ENCODE data around the gene ACTR6. TPM values are rescaled to one million over a fixed set of nuclear protein-coding genes. Genes with fewer than 3 reads are reported as not detected.

Gene ACTR6
- total and polyA plus RNA-seq, 9 of the 15 experiments (the other 6 are each of a cell fraction or from before 2014, with no cell fraction given) = 26.1 to 109 (median 70.9) TPM

- TF ChIP-seq CHD4 (IDR thresholded peaks at IDR 0.05; ENCODE audit: insufficient read depth, insufficient replicate concordance, low read depth, low read length, poor library complexity, severe bottlenecking) (no peak), VEZF1 (CRISPR knock-in tag; IDR thresholded peaks at IDR 0.05) (peak; percentile 99), E2F6 (IDR thresholded peaks at IDR 0.05; ENCODE audit: borderline replicate concordance in 1 of 2, extremely low read depth in 1 of 2, insufficient read depth in 1 of 2, insufficient read length in 1 of 2, low read depth in 1 of 2, low read length in 1 of 2, poor library complexity in 1 of 2, severe bottlenecking in 1 of 2) (peak in 1 of 2 experiments; percentile 6), RAD21 (CRISPR knock-in tag; conservative IDR thresholded peaks at IDR 0.05 in 1 of 2, IDR thresholded peaks at IDR 0.05 in 1 of 2) (no peak), CAMTA2 (CRISPR knock-in tag; conservative IDR thresholded peaks at IDR 0.05) (no peak), SMC3 (conservative IDR thresholded peaks at IDR 0.05; ENCODE audit: insufficient read depth, low read depth, low read length) (no peak), PATZ1 (CRISPR knock-in tag; IDR thresholded peaks at IDR 0.05; ENCODE audit: borderline replicate concordance) (no peak), ZNF655 (CRISPR knock-in tag; IDR thresholded peaks at IDR 0.05) (no peak), PCBP2 (IDR thresholded peaks at IDR 0.05; ENCODE audit: low read depth, low read length, poor library complexity, severe bottlenecking) (no peak), ZSCAN32 (CRISPR knock-in tag; IDR thresholded peaks at IDR 0.05) (no peak), ZNF77 (CRISPR knock-in tag; IDR thresholded peaks at IDR 0.05) (no peak), ESRRB (CRISPR knock-in tag; IDR thresholded peaks at IDR 0.05; ENCODE audit: borderline replicate concordance) (no peak), ZBTB49 (CRISPR knock-in tag; IDR thresholded peaks at IDR 0.05; ENCODE audit: borderline replicate concordance) (no peak), ZNF583 (CRISPR knock-in tag; IDR thresholded peaks at IDR 0.05) (no peak), FOSL1 (tag; conservative IDR thresholded peaks at IDR 0.05) (peak; percentile 51; the same call in 1 of the 2 replicates), SOX6 (IDR thresholded peaks at IDR 0.05) (no peak), TCF7L2 (IDR thresholded peaks at IDR 0.05; ENCODE audit: low read depth, low read length) (no peak)
Measured at GRCh38 chr12:100266835-100267602, 66.4 kb downstream of the ACTR6 start, which contains the start of the genes DEPDC4 and SCYL2 (continued).

Data from K562 (cell line).